Dedifferentiated amniotic fluid mesenchymal stem cell (primary cell): ENCODE measurements around the gene EPHB1.
"Not testable (repeated sequence)": the region's sequence is repeated elsewhere in the genome, so short reads cannot be mapped to it uniquely, and the experiment has no call there.

ENCODE experiments used
- DNase-seq: peaks from one replicate; pipeline ENCODE4 v3.0.0-alpha.2; 2016; ENCODE audit errors: extremely low spot score

EPHB1 gene

DNA sequence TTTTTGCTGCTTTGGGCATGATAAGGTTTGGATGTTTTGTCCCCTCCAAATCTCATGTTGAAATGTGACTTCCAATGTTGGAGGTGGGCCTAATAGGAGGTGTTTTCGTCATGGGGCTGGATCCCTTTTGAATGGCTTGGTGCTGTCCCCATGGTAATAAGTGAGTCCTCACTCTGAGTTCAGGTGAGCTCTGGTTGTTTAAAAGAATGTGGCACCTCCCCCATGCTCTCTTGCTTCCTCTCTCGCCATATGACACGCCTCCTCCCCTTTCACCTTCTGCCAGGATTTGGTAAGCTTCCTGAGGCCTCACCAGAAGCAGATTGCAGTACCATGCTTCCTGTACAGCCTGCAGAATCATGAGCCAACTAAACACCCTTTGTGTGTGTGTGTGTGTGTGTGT is 255.5 kb downstream of the EPHB1 start:
- DNase-seq, result no peak

DNA sequence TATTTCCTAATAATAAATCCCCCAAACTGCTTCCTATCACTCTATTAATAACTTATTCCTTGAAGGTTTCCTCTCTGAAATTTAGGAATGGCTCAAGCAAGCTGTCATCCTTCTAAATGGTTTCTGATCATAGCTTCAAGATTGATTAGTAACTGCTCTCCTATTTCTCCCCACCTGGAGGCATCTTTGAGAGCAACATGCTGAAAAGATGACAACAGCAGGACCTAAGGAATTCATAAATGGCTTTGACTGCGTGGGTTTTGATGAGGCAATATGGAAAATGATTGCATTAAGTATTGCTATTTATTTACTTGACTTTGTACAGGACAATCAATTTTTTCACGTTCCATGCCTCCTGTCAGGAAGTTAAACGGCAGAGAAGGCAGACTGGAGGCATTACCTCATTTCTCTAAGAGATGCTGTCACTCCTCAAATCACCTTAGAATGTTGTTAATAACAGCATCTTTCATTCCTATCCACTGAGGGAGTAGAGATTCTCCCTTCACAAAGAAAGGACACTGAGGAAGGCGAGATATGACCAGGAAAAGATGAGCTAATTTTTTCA is 256.4 kb downstream of the EPHB1 start:
- DNase-seq, result no peak

DNA sequence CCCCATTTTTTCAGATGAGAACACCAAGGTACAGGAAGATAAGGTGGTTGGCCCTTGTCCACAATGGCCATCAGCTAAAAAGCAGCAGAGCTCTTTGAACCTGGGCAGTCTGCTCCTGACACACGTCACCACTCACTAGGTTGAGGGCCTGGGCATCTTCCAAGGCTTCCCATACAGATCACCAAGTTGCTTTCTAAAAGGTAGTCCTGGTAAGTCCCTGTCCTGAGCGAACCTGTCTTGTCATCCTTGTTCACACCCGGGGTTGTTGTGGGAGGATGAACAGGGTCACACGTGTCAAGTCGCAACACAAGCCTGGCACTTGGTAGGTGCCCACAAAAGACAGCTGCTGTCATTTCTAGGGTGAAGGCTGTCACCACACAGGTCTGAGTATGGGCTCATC is 260.4 kb downstream of the EPHB1 start:
- no peak for DNase-seq

DNA sequence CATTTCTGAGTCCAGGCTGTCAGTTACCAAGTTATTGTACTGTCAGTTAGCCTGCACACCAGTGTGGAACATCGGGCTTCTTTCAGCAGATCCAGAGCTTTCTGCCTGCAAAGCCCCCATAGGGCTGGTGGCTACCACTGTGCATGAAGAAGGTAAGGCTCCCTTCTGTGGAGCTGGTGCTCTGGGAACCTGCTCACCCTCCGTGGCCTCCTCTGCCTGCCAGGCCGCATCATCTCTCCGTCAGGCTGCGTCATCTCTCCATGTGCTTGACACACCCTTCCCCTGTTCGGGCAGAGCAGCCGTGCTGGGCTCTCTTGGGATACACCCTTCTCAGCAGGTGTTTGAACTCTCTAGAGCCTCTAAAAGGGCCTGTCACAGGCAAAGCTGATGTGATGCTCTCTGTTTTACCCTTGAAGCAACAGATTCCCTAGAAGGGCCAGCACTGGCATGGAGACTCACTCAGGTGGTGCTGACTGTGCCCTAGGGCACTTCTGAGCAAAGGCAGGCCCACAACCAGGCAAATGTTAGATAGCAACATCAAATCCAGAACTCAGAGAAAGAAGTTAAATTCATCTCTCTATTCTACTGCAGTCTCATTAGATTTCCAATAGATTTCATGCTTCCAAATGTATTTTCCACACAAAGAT is 261.1 kb downstream of the EPHB1 start:
- DNase-seq, result no peak

DNA sequence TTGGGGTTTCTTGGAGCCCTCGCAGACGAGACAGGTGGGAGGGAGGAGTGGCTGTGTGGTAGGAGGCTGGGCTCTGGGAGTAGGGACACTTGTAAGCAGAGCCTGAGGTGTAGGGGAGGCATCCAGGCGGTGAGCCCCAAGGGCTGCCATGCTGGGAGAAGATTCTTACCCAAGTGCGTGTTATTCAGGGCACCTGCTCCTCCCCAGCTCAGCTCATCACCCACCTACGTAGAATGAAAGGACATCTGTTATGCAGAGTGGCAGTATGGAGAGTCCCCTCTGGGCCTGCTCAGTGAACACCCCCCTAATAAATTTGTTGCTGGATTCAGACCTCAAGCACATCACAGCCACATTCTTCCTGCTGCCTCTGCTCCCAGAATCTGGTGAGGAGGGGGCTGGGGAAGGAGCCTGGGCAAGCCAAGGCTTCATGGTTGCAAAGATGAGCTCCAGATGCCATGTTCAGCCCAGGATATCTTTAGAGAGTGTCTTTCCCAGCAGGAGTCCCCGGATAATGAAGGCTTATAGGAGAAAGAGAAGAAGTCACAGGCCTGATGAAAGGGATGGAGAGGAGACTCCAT is 261.8 kb downstream of the EPHB1 start:
- DNase-seq, result no peak

DNA sequence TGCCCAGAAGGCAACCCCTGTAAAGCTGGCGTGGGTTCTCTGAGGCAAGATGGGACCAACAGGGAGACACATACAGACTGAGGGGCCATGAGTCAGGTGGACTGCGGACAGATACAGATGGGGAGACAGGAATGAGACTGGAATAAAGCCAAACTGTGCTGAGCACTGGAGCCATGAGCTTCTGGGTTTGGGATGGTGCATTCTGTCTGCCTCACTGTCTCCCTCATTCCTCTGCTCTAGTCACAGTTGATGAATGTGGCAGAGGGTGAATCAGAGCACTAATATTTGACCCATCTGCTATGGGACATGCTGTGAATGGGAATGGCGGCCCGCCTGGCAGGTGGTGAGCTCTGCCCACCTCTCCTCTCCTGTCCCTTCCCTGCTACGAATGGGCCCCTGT is 262.9 kb downstream of the EPHB1 start:
- no peak for DNase-seq

DNA sequence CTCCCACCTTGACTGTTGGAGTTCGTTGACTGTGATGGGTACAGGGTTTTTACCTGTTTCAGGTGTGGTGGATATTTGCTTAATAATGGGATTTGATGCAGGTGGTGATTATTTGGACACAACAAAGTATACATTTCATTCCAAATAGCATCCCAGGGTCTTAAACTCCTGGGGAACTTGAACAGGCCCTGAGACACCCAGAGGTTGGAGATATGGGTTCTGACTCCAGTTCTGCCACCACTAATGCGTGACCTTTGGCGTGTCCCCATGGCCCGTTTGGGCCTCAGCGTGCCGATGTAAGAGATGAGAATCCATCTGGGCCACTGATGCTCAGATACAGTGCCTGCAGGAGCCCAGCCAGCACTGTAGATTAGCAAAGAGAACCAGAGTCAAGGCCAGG is 264.5 kb downstream of the EPHB1 start:
- DNase-seq, result no peak

DNA sequence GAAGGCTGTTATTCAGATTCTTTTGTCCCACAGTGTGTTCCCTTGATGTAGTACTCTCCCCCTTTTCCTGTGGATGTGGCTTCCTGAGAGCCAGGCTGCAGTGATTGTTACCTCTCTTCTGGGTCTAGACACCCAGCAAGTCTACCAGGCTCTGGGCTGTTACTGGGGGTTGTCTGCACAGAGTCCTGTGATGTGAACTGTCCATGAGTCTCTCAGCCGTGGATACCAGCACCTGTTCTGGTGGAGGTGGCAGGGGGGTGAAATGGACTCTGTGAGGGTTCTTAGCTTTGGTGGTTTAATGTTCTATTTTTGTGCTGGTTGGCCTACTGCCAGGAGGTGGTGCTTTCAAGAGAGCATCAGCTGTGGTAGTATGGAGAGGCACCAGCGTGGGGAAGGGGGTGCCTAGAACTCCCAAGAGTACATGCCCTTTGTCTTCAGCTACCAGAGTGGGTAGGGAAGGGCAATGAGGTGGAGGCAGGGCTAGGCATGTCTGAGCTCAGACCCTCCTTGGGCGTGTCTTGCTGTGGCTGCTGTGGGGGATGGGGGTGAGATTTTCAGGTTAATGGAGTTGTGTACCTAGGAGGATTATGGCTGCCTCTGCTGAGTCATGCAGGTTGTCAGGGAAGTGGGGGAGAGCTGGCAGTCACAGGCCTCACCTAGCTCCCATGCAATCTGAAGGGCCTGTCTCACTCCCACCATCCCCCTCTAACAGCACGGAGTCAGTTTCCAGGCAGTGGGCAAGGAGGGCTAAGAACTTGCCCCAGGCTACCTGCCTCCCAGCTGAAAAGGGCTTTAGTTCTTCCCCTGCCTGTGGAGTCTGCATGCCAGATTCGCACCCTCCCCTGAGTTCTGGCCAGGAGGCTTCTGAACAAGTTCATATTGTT is 272.0 kb downstream of the EPHB1 start:
- not testable (repeated sequence) for DNase-seq

DNA sequence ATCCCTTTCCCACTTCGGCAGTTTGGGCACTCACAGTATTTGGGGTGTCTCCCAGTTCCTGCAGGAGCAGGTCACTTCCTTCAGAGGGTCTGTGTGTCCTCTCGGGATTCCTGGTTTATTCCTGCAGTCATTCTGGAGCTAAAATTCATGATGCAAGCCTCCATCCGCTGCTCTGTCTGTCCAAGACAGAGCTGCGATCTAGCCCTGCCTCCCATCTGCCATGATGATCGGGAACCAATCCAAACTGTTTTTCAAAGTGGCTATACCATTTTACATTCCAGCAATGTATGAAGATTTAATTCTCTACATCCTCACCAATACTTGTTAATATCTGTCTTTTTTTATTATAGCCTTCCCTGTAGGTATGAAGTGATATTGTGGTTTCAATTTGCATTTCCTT is 273.0 kb downstream of the EPHB1 start:
- DNase-seq, result no peak

DNA sequence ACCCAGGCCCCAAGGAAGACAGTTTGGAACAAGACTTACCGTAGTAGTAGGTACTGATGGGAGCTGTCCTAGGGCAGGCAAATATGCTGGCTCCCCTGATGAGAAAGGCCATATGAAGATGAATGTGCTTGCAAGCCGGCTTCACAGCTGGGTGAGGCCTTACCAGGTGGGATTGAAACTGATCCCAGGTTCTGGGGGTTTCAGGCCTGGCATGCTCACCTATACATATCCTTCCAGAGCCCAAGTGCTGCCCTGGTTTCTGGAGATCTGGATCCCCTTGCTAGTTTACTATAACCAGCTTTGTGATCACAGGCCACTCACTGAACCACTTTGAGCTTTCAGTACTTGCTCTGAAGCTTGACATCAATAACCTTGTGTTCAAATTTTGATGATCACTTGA is 274.3 kb downstream of the EPHB1 start:
- DNase-seq, result no peak

DNA sequence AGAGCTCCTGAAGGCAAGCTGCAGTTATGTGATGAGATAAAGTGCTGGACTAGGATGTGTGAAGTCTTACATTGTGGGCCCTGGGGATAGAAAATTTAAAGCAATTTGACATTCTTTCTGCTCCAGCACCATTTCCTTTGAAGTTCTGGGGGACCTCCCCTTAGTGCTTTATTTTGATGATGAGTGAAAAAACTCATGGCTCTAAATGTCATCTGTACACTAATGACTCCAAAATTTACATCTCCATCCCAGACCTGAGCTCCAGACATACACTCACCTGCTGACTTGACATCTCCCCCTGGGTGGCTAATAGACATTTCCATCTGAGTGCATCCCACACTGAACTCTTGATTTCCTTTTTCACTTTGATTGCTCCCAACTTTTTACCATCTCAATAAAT is 276.4 kb downstream of the EPHB1 start:
- no peak for DNase-seq

DNA sequence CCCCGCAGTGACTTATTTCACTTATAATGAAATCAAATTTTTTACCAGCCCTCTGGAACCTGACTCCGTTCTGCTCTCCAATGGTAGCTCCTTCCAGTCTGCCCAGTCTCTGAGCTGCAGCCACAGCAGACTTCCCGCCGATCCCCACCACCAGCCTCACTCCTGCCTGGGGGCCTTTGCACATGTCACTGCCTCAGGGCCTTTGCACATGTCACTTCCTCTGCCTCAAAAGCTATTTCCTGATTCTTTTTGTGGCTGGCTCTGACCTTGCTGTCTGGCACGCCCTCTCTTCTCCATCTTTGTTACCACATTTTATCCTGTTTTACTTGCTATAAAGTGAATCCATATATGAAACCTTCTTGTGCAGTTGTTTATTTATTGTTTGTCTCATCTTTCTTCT is 277.4 kb downstream of the EPHB1 start:
- DNase-seq, result no peak

DNA sequence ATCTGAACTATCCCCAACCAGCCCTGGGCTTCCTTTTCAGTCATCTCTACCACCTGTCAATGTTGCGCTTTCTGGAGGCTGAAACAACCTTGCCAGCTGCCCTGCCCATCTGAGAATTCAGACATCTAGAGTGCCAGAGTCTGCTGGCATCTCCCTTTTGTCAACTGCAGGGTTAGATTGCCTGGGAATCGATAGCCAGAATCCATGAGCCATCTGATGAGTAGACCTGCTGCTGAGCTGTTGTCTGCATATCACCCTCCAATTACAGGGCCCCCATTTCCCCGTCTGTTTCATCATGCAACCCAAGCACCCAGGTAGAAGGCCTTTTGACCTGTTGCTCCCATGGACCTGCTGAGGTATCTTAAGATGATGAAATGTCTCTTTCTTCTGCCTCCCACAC is 280.1 kb downstream of the EPHB1 start:
- DNase-seq, result no peak

DNA sequence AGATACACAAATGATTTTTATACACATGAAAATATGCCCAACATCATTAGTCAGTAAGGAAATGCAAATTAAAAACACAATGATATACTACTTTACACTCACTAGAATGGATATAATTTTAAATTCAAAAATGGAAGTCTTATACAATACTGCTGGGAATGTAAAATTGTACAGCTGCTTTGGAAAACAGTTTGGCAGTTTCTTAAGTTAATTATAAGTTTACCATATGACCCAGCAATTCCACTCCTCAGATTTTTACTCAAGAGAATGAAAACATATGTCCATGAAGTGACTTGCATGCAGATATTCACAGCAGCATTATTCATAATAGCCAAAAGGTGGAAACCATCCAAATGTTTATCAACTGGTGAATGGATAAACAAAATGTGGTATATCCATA is 281.3 kb downstream of the EPHB1 start:
- no peak for DNase-seq

DNA sequence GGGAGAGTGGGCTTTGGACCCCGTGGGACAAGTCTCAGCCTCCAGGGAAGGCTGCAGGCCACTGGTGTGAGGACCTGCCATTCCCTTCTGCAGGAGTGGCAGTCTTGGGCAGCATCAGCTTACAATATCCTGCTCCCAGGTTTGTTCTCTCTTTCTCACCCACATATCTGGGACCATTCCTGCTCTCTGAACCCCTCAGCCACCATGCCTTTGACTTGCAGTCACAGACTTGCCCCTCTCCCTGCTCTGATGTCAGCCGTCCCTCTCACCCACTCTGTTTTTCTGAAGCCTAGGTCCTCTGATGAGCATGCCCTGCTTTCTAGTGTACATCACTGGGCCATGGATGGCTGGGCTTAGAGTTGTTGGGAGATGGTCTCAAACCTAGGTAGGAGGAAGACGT is 282.1 kb downstream of the EPHB1 start:
- DNase-seq, result no peak

DNA sequence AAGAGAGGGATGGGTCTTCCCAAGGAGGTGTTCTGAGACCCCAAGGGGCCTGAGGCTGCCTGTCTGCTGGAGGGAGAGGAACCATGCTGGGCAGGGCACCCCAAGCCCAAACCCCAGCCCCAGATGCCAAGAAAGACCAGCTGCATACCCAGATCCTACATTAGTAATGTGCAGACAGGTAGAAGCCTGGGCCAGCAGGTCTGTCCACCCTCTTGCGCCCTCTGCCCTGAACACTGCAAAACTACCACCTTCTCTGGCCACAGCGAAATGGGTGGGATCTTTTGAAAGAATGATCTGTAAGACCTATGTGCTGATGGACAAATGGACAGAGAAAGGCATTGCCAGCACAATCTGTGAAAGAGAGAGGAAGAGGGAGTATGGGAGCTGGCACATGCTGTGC is 283.2 kb downstream of the EPHB1 start:
- no peak for DNase-seq

DNA sequence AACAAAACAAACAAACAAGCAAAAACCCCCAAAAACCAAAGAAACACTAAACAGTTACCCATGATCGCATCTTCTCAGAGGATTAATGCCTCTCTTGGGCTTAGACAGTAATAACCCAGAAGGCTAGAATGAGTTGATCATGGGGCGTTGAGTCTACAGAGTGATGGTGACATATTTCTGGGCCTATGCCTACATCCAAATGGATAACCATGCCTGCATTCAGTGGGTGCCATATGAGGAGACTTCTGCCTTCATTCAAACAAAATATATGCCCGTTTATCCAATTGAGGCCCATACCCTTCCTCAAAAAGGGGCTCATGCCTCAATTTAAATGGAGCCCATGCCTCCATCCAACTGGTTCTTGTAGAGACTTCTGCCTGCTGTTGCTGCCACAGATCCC is 284.0 kb downstream of the EPHB1 start:
- DNase-seq, result no peak

DNA sequence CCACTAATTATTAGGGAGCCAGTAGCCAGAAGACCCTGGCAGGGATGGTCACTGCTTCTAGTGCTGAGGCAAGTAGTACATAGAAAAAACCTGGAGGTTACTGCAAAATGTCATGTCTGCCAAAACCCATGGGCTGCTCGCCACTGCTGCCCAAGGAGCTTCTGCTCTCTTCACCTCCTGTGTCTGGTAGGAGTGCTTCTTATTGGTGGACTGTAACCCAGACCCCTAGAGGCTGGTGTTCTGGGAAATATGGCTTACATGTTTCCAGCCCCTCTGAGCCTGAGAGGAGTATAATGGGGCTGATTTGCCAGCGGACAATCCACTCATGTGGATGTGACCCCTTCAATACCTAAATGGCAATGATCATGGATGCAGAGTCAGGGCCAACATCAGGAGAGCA is 286.4 kb downstream of the EPHB1 start:
- DNase-seq, result no peak

DNA sequence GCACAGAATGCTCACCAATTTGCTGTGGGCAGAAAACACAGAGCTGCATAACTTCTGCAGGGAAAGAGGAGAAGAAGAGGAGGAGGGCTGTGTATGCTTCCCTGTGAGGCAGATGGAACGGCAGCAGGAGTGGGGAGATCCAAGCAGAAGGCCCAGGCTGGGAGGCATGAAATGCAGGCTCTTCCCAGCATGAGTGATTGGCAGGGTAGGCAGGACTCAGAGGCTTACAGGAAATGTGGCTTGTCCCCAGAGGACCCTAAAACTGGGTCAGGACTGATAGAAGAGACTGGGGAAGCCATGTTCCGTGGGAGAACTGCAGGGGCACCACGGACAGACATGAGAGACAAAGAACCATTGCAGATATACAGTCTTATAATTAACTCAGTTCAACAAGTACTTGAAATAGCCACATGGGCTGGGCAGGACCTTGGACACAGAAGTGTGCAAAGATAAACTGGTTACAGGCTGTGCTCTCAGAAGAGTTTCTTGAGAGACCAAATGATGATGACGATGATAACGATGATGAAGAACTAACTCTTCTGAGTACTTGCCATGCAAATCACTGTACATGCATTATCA is 286.9 kb downstream of the EPHB1 start:
- no peak for DNase-seq

DNA sequence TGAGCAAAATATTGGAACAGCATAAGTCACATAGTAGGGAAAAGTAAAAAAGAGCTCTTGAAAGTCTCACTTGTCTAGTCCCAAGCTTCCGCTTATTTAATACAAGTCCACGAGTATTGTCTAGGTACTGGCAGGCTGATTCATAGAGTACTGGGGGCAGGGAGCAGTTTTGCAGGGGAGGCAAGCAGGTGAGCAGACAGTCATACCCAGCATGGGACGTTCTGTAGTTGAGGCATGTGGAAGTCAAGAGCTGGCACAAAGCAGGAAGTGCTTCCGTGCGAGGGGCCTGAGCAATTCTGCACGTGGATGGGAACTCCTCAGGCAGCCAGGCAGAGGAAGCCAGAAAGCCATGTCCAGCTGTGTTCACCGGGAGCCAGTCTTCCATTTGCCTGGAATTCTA is 287.6 kb downstream of the EPHB1 start:
- no peak for DNase-seq

DNA sequence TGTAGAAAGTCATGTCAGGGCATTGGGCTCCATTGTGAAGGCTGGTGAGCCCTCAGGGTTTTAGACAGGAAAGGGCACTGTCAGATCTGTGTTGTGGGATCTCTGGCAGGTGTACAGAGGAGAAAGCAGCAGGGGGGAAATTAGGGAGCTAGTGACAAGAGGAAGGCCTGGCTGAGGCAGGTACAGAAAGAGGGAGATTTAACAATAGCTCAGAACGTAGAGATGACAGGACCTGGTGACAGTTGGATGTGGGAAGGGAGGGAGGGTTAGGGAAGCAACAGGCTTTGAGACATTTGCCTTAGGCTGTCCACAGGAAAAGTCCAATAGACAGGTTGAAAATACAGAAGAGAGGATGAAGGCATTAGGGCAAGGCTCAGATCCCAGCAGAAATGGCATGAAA is 288.1 kb downstream of the EPHB1 start:
- no peak for DNase-seq

DNA sequence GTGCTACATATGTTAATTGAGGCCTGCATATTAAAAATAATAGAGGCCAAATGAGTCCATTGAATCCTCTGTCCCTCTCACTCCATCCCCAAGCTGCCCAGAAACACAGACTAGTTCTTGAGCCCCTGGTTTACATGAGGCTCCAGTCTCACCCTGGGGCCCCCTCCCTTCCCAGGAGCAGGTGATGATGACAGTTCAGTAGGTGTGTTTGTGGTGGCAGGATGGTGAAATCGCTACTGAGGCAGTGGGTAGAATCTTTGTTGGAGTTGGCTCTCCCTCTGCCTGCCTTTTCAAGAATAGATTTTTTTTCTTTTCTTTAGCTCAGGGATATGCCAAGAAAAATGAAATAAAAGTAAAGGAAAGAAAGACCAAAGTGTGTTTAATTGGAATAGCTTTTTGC is 288.7 kb downstream of the EPHB1 start:
- DNase-seq, result no peak

DNA sequence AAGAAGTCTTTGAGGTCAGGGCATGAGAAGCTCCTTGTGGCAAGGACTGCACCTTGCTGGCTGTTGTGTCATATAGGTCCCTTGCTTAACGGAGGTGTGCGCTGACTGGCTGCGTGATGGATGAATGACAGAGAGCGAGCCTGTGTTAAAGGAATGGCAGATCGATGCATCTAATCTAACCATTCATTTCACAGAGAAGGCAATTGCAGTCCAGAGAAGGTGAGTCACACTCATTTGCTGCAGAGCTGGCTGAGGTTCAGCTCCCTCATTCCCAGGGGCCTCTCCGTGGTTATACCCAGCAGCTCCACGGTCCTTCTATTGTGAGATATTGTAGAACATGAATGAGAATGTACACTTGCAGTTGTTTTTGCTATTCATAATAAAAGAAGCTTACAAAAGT is 289.3 kb downstream of the EPHB1 start:
- no peak for DNase-seq
